Adrenal gland (tissue), 12 donors: ENCODE results near the gene ERC2. TPM values are rescaled to one million over a fixed set of nuclear protein-coding genes. Genes with fewer than 3 reads are reported as not detected.

Experiments used
- DNase-seq, 7 donors: peaks; one replicate each; pipeline ENCODE4 v3.0.0-alpha.2; 2019 to 2020
- H3K27ac ChIP-seq, 5 donors: fragments of 200-600 bp; sonication (generic) in 4 of 5; 1 replicate in 3 of 5; 2 replicates in 2 of 5; pipeline versions ENCODE4 v1.5.1 to v1.8.0; 2016 to 2020; ENCODE audit warnings: mild to moderate bottlenecking in 1 of 5
- H3K27me3 ChIP-seq: fragments of 200-600 bp; 2 replicates; pipeline ENCODE4 v1.8.0; 2021
- H3K36me3 ChIP-seq, 2 donors: fragments of 200-600 bp; replicated peaks in 1 of 2; 1 replicate in 1 of 2; 2 replicates in 1 of 2; pipeline versions ENCODE4 v1.5.1 to v1.8.0; 2018 to 2022
- H3K4me1 ChIP-seq, 2 donors: fragments of 200-600 bp; replicated peaks in 1 of 2; 1 replicate in 1 of 2; 2 replicates in 1 of 2; pipeline versions ENCODE4 v1.5.1 to v1.8.0; 2018 to 2021
- H3K4me3 ChIP-seq, 4 donors: fragments of 200-600 bp; sonication (generic) in 3 of 4; one replicate each; pipeline ENCODE4 v1.5.1; 2016 to 2018
- H3K9me3 ChIP-seq, 3 donors: fragments of 200-600 bp; sonication (generic) in 1 of 3; replicated peaks in 1 of 3; 1 replicate in 2 of 3; 2 replicates in 1 of 3; pipeline versions ENCODE4 v1.5.1 to v1.8.0; 2016 to 2021
- CTCF ChIP-seq, 6 experiments: fragments of 450-650 bp in 4 of 6; fragments of 200-600 bp in 2 of 6; sonication (generic) in 1 of 6; IDR thresholded peaks; 1 replicate in 5 of 6; 2 replicates in 1 of 6; pipeline versions ENCODE4 v1.5.1 to v1.8.0; 2016 to 2021; ENCODE audit warnings: antibody characterized with exemption in 6 of 6, mild to moderate bottlenecking in 2 of 6, moderate library complexity in 1 of 6
- POLR2A ChIP-seq, 2 donors: fragments of 450-650 bp; IDR thresholded peaks; one replicate each; pipeline ENCODE4 v1.6.1; 2017; ENCODE audit warnings: antibody characterized with exemption in 2 of 2, mild to moderate bottlenecking in 2 of 2, moderate library complexity in 1 of 2
- WGBS, 4 donors: extraction: QIAGEN DNeasy Blood & Tissue Kit in 2 of 4; methylation state at CpG; one replicate each; pipeline versions ENCODE4 v1.1.5 to v1.1.7; 2013 to 2017; 5-methylcytosine and 5-hydroxymethylcytosine counted together
- intact Hi-C, 2 donors: fragments of 100-400 bp; cut with DNase I; formaldehyde crosslinking; loops; one replicate each; pipeline versions ENCODE4 v1.14.1 to v1.15.0; 2022 to 2023
- polyA plus RNA-seq, 3 donors: library from polyadenylated mRNA; stranded (reverse); fragments of 200-250 nt in 2 of 3; fragments of 350-450 nt in 1 of 3; fragmentation: Illumina TruSeq in 1 of 3; extraction: RNeasy Lipid Tissue Mini Kit (QIAGEN cat#74804) in 1 of 3; gene quantifications; one replicate each; pipeline ENCODE4 v1.2.3, GENCODE V29; 2013 to 2014
- total RNA-seq, 9 donors: library from RNA; depleted of rRNA in 4 of 9; stranded (reverse); fragments of >200 nt in 4 of 9; fragments of 120-200 nt in 1 of 9; fragmentation: NEBNext Ultra II Directional in 1 of 9; extraction: Animal tissue kit (Norgen Biotek cat#: 25700) in 1 of 9; gene quantifications; one replicate each; pipeline versions ENCODE4 v1.1.0 to v1.2.4, GENCODE V29; 2013 to 2023
- donor health status: healthy with polysubstance abuse.
- donor health status: Bipolar disorder and iron deficiency.
- donor health status: DM: yes; HTN: yes; CAD: no.
- donor health status: DM: no; HTN: no; CAD: no.
- donor health status: DM: no; HTN: no; CAD: no.
- donor health status: DM: yes; HTN: yes; CAD: no.

Gene ERC2
- total and polyA plus RNA-seq, 12 donors: 0.47 to 5.8 (median 1.5) TPM

DNA sequence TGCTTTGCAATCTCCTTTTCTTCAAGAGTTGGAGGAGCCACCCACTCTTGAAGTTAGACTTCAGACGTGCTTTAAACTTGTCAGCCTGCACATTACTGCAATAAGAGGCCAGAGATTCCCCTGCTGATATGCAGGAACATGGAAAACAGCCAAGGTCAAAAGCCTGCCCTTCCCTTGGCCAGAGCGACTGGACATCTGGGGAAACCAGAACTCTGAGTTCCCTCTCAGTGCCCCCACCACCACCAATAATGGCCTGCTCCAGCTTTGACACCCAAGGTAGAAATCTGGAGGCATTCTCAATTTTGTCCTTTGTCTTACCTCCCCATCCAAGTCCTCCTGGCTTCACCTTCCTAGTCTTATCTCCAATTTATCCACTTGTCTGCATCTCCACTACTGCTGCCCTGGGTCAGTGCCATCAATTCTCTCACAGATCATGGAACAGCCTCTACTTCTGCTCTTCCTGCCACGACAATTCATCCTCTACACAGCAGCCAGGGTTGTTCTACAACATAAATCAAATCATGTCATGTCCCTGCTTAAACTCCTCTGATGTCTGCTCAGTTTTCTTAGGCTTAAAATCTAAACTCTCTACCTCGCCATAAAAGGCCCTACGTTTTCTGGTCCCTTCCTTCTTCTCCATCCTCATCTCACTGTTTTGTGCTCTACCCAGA lies 789.6 kb downstream of the ERC2 start:
- intact Hi-C loops: no loop called here
- Histone ChIP-seq H3K4me3 (no peak overlapping the region), H3K36me3 (no peaks in the 10 kb centered on the region), H3K27me3 (no peaks in the 10 kb centered on the region), H3K4me1 (peaks cover 0 to 4% of the 10 kb centered on the region in 2 donors), H3K9me3 (no peaks in the 10 kb centered on the region), H3K27ac (no peak overlapping the region)
- no peak for TF ChIP-seq POLR2A (IDR thresholded peaks at IDR 0.05)
- TF ChIP-seq CTCF (IDR thresholded peaks at IDR 0.05): no peak
- peak in 6 of 7 donors; percentile 14 to 54 (median 32) for DNase-seq
- WGBS, 4 donors: 36 to 49% (median 46%) methylated on average over 5 of the region's 5 CpGs

- DNase-seq: no peak
- no peak overlapping the region for H3K27ac ChIP-seq
These were observed 791.6 kb downstream of the ERC2 start for GRCh38 chr3:55676643-55677042.

DNA sequence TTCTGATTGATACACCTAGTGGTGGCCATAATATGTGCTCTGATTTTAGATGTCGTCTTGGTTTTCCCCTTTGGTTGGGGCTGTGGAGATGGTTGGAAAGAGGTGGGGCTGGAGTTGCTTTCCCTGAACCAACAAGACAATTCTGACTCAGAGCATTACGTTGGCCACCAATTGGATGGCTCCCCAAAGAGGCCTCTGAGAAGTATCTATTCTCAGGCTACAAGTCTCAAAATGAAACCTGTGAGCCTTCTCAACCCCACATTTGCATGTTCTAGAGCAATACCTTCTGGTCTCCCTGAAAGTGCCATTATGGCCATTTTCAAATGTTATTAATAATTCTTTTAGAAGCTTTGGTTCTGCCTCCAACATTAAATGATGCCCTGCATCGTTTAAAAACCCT lies 792.8 kb downstream of the ERC2 start:
- Histone ChIP-seq H3K27ac (no peak overlapping the region), H3K27me3 (no peaks in the 10 kb centered on the region), H3K9me3 (no peaks in the 10 kb centered on the region), H3K4me3 (no peak overlapping the region), H3K4me1 (peaks cover 0 to 4% of the 10 kb centered on the region in 2 donors), H3K36me3 (no peaks in the 10 kb centered on the region)
- no peak for DNase-seq
- 78 to 91% (median 90%) methylated on average over 3 of the region's 3 CpGs for WGBS, 4 donors
- TF ChIP-seq POLR2A (IDR thresholded peaks at IDR 0.05) (no peak), CTCF (IDR thresholded peaks at IDR 0.05) (no peak)
- intact Hi-C loops: no loop called here

More at GRCh38 chr3:55676643-55677042, 791.6 kb downstream of the ERC2 start:
- Histone ChIP-seq H3K9me3 (no peaks in the 10 kb centered on the region), H3K36me3 (no peaks in the 10 kb centered on the region), H3K27me3 (no peaks in the 10 kb centered on the region), H3K4me3 (no peak overlapping the region), H3K4me1 (peaks cover 0 to 4% of the 10 kb centered on the region in 2 donors)
- 60 to 75% (median 69%) methylated on average over 3 of the region's 3 CpGs for WGBS, 4 donors
- intact Hi-C loops: no loop called here
- TF ChIP-seq CTCF (IDR thresholded peaks at IDR 0.05) (no peak), POLR2A (IDR thresholded peaks at IDR 0.05) (no peak)

- no peaks in the 10 kb centered on the region for H3K9me3 ChIP-seq
These were observed 794.5 kb downstream of the ERC2 start for GRCh38 chr3:55673764-55674163.

More at GRCh38 chr3:55673764-55674163, 794.5 kb downstream of the ERC2 start:
- TF ChIP-seq CTCF (IDR thresholded peaks at IDR 0.05) (no peak), POLR2A (IDR thresholded peaks at IDR 0.05) (no peak)
- no peaks in the 10 kb centered on the region for H3K27me3 ChIP-seq
- H3K4me3 ChIP-seq: no peak overlapping the region
- no peak overlapping the region for H3K27ac ChIP-seq
- no peak for DNase-seq
- no peaks in the 10 kb centered on the region for H3K36me3 ChIP-seq
- intact Hi-C loops: no loop called here
- WGBS, 4 donors: 67 to 82% (median 70%) methylated on average over 5 to 6 of the region's 6 CpGs
- H3K4me1 ChIP-seq: peaks cover 0 to 3% of the 10 kb centered on the region in 2 donors
